ENCODE data around the gene COMMD7.

The COMMD7 gene

GRCh38 chr20:32743237-32744112 lies at the start of gene COMMD7:
Gene COMMD7 (minus strand): TSS chr20:32743467. CDS start chr20:32743391, 76 bp downstream.
- peak; percentile 60 to 74 for DNase-seq (ENCODE audit: low read depth in 2 of 2)

- no peak for DNase-seq (ENCODE audit: low read depth in 2 of 2)
Measured at GRCh38 chr20:32792731-32793458, 49.6 kb upstream of the COMMD7 start.

- no peak for DNase-seq (ENCODE audit: low read depth in 2 of 2)
Measured at GRCh38 chr20:32792316-32792715, 49.0 kb upstream of the COMMD7 start.

- no peak for DNase-seq (ENCODE audit: low read depth in 2 of 2)
Measured at GRCh38 chr20:32790751-32791057, 47.4 kb upstream of the COMMD7 start.

GRCh38 chr20:32789896-32790750 lies 46.9 kb upstream of the COMMD7 start:
- DNase-seq (ENCODE audit: low read depth in 2 of 2), result peak; percentile 45 to 61

GRCh38 chr20:32787168-32787567 lies 43.9 kb upstream of the COMMD7 start:
- no peak for DNase-seq (ENCODE audit: low read depth in 2 of 2)

GRCh38 chr20:32786059-32786760 lies 42.9 kb upstream of the COMMD7 start:
- DNase-seq (ENCODE audit: low read depth in 2 of 2), result no peak

- no peak for DNase-seq (ENCODE audit: low read depth in 2 of 2)
Measured at GRCh38 chr20:32784369-32785080, 41.3 kb upstream of the COMMD7 start.

GRCh38 chr20:32780749-32781655 lies 37.7 kb upstream of the COMMD7 start:
- DNase-seq (ENCODE audit: low read depth in 2 of 2), result no peak

GRCh38 chr20:32780278-32780677 lies 37.0 kb upstream of the COMMD7 start:
- no peak for DNase-seq (ENCODE audit: low read depth in 2 of 2)

- DNase-seq (ENCODE audit: low read depth in 2 of 2), result no peak
Measured at GRCh38 chr20:32779500-32780211, 36.4 kb upstream of the COMMD7 start.

- DNase-seq (ENCODE audit: low read depth in 2 of 2), result no peak
Measured at GRCh38 chr20:32777177-32777956, 34.1 kb upstream of the COMMD7 start.

GRCh38 chr20:32775336-32775991 lies 32.2 kb upstream of the COMMD7 start:
- DNase-seq (ENCODE audit: low read depth in 2 of 2), result no peak

- no peak for DNase-seq (ENCODE audit: low read depth in 2 of 2)
Measured at GRCh38 chr20:32773855-32774254, 30.6 kb upstream of the COMMD7 start.

- DNase-seq (ENCODE audit: low read depth in 2 of 2), result no peak
Measured at GRCh38 chr20:32773223-32773622, 30.0 kb upstream of the COMMD7 start.

GRCh38 chr20:32772046-32772445 lies 28.8 kb upstream of the COMMD7 start:
- DNase-seq (ENCODE audit: low read depth in 2 of 2), result no peak

- DNase-seq (ENCODE audit: low read depth in 2 of 2), result no peak
Measured at GRCh38 chr20:32767418-32768198, 24.3 kb upstream of the COMMD7 start.

Data from stimulated activated CD4-positive, alpha-beta T cell treated with anti-CD3 and anti-CD28 coated beads, Interleukin-15, amount 100 ng/mL, for 48 hours (primary cell).